ACC112 (cell line): Measurements from ENCODE around the gene PLCG1.

Experiments
- H2AFZ ChIP-seq: fragments of 200-600 bp; sonication (generic); one replicate; pipeline ENCODE4 v1.6.0; 2017; ENCODE audit warnings: antibody characterized with exemption, low read length; ENCODE audit not compliant: unreplicated experiment
- H3K27ac ChIP-seq: fragments of 200-600 bp; sonication (generic); 2 replicates; pipeline ENCODE4 v1.5.1; 2014; ENCODE audit warnings: low read depth, mild to moderate bottlenecking, antibody characterized with exemption, low read length, moderate library complexity
- H3K27me3 ChIP-seq: fragments of 200-600 bp; sonication (generic); 2 replicates; pipeline ENCODE4 v1.6.1; 2014; ENCODE audit warnings: mild to moderate bottlenecking, antibody characterized with exemption, low read length, moderate library complexity, mixed read lengths; ENCODE audit not compliant: insufficient read depth
- H3K36me3 ChIP-seq: fragments of 200-600 bp; sonication (generic); 2 replicates; pipeline ENCODE4 v1.6.1; 2016; ENCODE audit warnings: mild to moderate bottlenecking, antibody characterized with exemption, low read length, moderate library complexity, mixed read lengths; ENCODE audit not compliant: insufficient read depth
- H3K4me1 ChIP-seq: fragments of 200-600 bp; sonication (generic); one replicate; pipeline ENCODE4 v1.6.1; 2016; ENCODE audit warnings: low read length, mixed read lengths; ENCODE audit not compliant: insufficient read depth, unreplicated experiment, control insufficient read depth
- H3K4me3 ChIP-seq: fragments of 200-600 bp; sonication (generic); 2 replicates; pipeline ENCODE4 v1.5.1; 2014; ENCODE audit warnings: mild to moderate bottlenecking, low read depth, low read length
- H3K79me2 ChIP-seq: fragments of 200-600 bp; sonication (generic); one replicate; pipeline ENCODE4 v1.6.0; 2016; ENCODE audit warnings: low read length; ENCODE audit not compliant: control insufficient read depth, unreplicated experiment, insufficient read depth

The PLCG1 gene

GRCh38 chr20:41218466-41218865 lies 81.1 kb downstream of the PLCG1 start:
- no peak overlapping the region for H3K4me3 ChIP-seq
- H3K36me3 ChIP-seq: peaks cover 7% of the 10 kb centered on the region; the same call in 1 of the 2 replicates
- H3K79me2 ChIP-seq: peaks cover 20% of the 10 kb centered on the region
- H3K4me1 ChIP-seq: peaks cover 6% of the 10 kb centered on the region
- no peak overlapping the region for H2AFZ ChIP-seq
- no peak overlapping the region for H3K27ac ChIP-seq
- no peaks in the 10 kb centered on the region for H3K27me3 ChIP-seq

GRCh38 chr20:41219824-41220223 lies 82.5 kb downstream of the PLCG1 start:
- Histone ChIP-seq H3K36me3 (peaks cover 7% of the 10 kb centered on the region; the same call in 1 of the 2 replicates), H3K27me3 (no peaks in the 10 kb centered on the region), H3K4me1 (peaks cover 3% of the 10 kb centered on the region), H3K79me2 (peaks cover 27% of the 10 kb centered on the region), H3K27ac (no peak overlapping the region), H3K4me3 (no peak overlapping the region), H2AFZ (no peak overlapping the region)

- Histone ChIP-seq H3K27ac (no peak overlapping the region), H3K36me3 (peaks cover 7% of the 10 kb centered on the region; the same call in 1 of the 2 replicates), H3K27me3 (no peaks in the 10 kb centered on the region), H3K79me2 (peaks cover 27% of the 10 kb centered on the region), H3K4me3 (no peak overlapping the region), H2AFZ (no peak overlapping the region), H3K4me1 (peaks cover 3% of the 10 kb centered on the region)
These were observed 84.4 kb downstream of the PLCG1 start for GRCh38 chr20:41221614-41222218.

DNA sequence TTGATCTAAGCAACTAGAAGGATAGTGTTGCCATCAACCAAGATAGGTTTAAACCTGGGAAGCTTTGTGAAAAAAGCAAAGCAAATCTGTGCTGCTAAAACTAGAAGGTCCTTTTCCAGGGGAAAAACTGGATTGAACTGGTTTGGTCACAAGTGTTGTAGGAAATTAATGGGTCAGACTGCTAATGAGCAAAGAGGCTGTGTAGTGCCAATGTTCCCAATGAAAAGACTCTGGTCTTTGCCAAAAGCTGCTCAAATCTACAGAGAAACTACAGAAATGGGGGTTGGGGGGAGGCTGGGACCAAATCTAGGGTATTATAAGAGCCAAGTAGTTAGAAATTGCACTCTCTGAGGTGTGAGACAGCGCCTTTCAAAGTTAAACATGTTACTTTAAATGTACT lies 85.0 kb downstream of the PLCG1 start:
- Histone ChIP-seq H3K4me1 (peaks cover 3% of the 10 kb centered on the region), H2AFZ (no peak overlapping the region), H3K27ac (no peak overlapping the region), H3K79me2 (peaks cover 23% of the 10 kb centered on the region), H3K36me3 (peaks cover 7% of the 10 kb centered on the region; the same call in 1 of the 2 replicates), H3K27me3 (no peaks in the 10 kb centered on the region), H3K4me3 (no peak overlapping the region)

DNA sequence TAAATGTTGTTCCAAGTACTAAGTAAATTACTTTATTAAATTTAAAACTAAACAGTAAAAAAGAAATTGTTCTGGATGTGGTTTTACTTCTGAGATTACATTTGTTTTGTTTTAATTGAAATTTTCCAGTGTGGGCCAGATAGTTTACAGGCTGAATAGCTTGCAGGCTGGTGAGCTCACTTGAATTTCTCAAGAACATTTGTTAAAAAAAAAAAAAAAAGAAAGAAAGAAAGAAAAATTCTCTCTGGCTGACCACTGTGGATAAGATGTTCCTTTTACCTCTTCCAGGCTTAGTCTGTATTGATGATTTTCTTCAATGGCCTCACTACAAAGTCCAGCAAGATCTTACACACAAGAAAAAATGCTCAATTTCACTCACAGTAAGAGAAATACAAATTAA lies 85.4 kb downstream of the PLCG1 start:
- H2AFZ ChIP-seq: no peak overlapping the region
- H3K4me1 ChIP-seq: peaks cover 3% of the 10 kb centered on the region
- H3K79me2 ChIP-seq: peaks cover 21% of the 10 kb centered on the region
- peaks cover 7% of the 10 kb centered on the region; the same call in 1 of the 2 replicates for H3K36me3 ChIP-seq
- H3K27me3 ChIP-seq: no peaks in the 10 kb centered on the region
- no peak overlapping the region for H3K4me3 ChIP-seq
- H3K27ac ChIP-seq: no peak overlapping the region

DNA sequence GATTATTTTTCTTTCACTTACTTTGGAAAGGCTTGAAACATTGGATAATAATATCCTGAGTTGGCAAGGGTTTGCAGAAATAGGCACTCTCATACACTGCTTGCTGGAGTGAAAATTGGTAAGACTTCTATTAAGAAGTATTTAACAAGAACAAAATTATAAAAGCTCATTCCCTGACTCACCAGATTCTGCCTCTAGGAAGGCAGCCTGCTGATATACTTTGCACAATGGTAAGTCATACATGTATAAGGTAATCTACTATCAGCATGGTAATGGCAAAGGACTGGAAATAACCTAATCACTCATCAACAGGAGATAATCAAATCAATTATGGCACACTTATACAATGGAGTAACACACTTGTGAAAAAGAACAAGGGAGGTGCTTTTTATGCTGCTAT lies 85.8 kb downstream of the PLCG1 start:
- H3K4me1 ChIP-seq: peaks cover 3% of the 10 kb centered on the region
- H3K27ac ChIP-seq: no peak overlapping the region
- no peak overlapping the region for H2AFZ ChIP-seq
- no peak overlapping the region for H3K4me3 ChIP-seq
- no peaks in the 10 kb centered on the region for H3K27me3 ChIP-seq
- H3K79me2 ChIP-seq: peaks cover 20% of the 10 kb centered on the region
- peaks cover 7% of the 10 kb centered on the region; the same call in 1 of the 2 replicates for H3K36me3 ChIP-seq

- Histone ChIP-seq H3K27me3 (no peaks in the 10 kb centered on the region), H3K4me1 (no peaks in the 10 kb centered on the region), H2AFZ (no peak overlapping the region), H3K36me3 (peaks cover 7% of the 10 kb centered on the region; the same call in 1 of the 2 replicates), H3K27ac (no peak overlapping the region), H3K79me2 (peaks cover 22% of the 10 kb centered on the region), H3K4me3 (no peak overlapping the region)
These were observed 86.9 kb downstream of the PLCG1 start for GRCh38 chr20:41224281-41224680.

GRCh38 chr20:41225091-41225490 lies 87.7 kb downstream of the PLCG1 start:
- Histone ChIP-seq H3K4me3 (no peak overlapping the region), H3K27ac (no peak overlapping the region), H3K4me1 (no peaks in the 10 kb centered on the region), H3K79me2 (peaks cover 18% of the 10 kb centered on the region), H2AFZ (no peak overlapping the region), H3K27me3 (no peaks in the 10 kb centered on the region), H3K36me3 (peaks cover under 1% of the 10 kb centered on the region; the same call in 1 of the 2 replicates)

DNA sequence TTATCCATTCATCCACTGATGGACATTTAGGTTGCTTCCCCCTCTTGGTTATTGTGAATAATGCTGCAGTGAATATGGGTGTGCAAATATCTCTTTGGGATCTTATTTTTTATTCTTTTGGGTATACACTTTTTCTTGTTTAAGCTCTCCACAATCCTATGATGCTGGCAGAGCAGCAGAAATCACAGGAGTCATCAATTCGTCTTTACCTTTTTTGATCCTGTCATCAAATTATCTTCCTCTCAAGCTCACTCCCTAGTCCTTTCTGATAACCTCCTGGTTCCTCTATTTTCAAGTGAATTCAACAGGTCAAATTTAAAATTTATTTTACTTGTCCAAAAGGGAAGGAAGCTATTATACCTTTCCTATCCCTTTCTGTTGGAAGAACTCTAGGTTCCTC lies 89.1 kb downstream of the PLCG1 start:
- H3K27ac ChIP-seq: no peak overlapping the region

More for the DNA sequence above, 89.1 kb downstream of the PLCG1 start:
- Histone ChIP-seq H3K36me3 (no peaks in the 10 kb centered on the region), H3K27me3 (no peaks in the 10 kb centered on the region), H3K79me2 (peaks cover 22% of the 10 kb centered on the region), H3K4me3 (no peak overlapping the region), H3K4me1 (peaks cover 5% of the 10 kb centered on the region), H2AFZ (no peak overlapping the region)
